WTC11 (cell line): ENCODE measurements around the gene U2SURP. TPM values are rescaled to one million over a fixed set of nuclear protein-coding genes. Genes with fewer than 3 reads are reported as not detected.
A peak's percentile ranks its signal among the peaks of the same experiment; 100 is the strongest.

Experiments
- ATAC-seq: fragments of 200-7000 bp; cut with Tn5 transposase; 2 replicates; pipeline ENCODE4 v1.10.0; 2021; ENCODE audit warnings: mild to moderate bottlenecking, moderate library complexity
- CTCF ChIA-PET: fragments of 300-600 bp; sonication (Branson Sonifier 250); formaldehyde crosslinking; loops from one replicate; lab custom pipeline; 2021; ENCODE audit warnings: antibody characterized with exemption; lab: Charles Lee
- POLR2A ChIA-PET: fragments of 350-600 bp; sonication (Branson Sonifier 250); formaldehyde crosslinking; loops from one replicate; lab custom pipeline; 2021; ENCODE audit warnings: antibody characterized with exemption; lab: Charles Lee
- DNase-seq: peaks from one replicate; pipeline ENCODE4 v3.0.0; 2021; ENCODE audit warnings: low spot score
- H3K27ac Mint-ChIP-seq: 2 replicates; pipeline ENCODE4 v1.8.0; 2021; ENCODE audit warnings: mixed read lengths
- H3K27me3 Mint-ChIP-seq: 2 replicates; pipeline ENCODE4 v1.8.0; 2021; ENCODE audit warnings: low read depth, mild to moderate bottlenecking, moderate library complexity, mixed read lengths
- H3K36me3 Mint-ChIP-seq: 2 replicates; pipeline ENCODE4 v1.8.0; 2021; ENCODE audit warnings: mixed read lengths
- H3K4me1 Mint-ChIP-seq: 2 replicates; pipeline ENCODE4 v1.8.0; 2022; ENCODE audit warnings: mixed read lengths
- H3K4me3 Mint-ChIP-seq: 2 replicates; pipeline ENCODE4 v1.8.0; 2021; ENCODE audit warnings: mild to moderate bottlenecking, moderate library complexity, mixed read lengths
- H3K9me3 Mint-ChIP-seq: 2 replicates; pipeline ENCODE4 v1.8.0; 2021; ENCODE audit warnings: mixed read lengths
- ATF3 ChIP-seq: sonication (generic); formaldehyde crosslinking; conservative IDR thresholded peaks from 2 replicates; pipeline ENCODE4 v1.8.1; 2022; ENCODE audit warnings: mild to moderate bottlenecking, missing genetic modification reagents
- ATF6 ChIP-seq: sonication (generic); formaldehyde crosslinking; IDR thresholded peaks from 2 replicates; pipeline ENCODE4 v1.8.1; 2023; ENCODE audit warnings: mild to moderate bottlenecking, missing genetic modification reagents
- CREM ChIP-seq: sonication (generic); formaldehyde crosslinking; IDR thresholded peaks from 2 replicates; pipeline ENCODE4 v1.8.1; 2022; ENCODE audit warnings: mild to moderate bottlenecking, missing genetic modification reagents, moderate library complexity
- ELF4 ChIP-seq: sonication (generic); formaldehyde crosslinking; IDR thresholded peaks from 2 replicates; pipeline ENCODE4 v1.8.1; 2022; ENCODE audit warnings: low read depth, mild to moderate bottlenecking, moderate library complexity, missing genetic modification reagents
- GTF2I ChIP-seq: fragments of 250-450 bp; sonication (Bioruptor Pico); conservative IDR thresholded peaks from 2 replicates; pipeline ENCODE4 v1.4.0; 2021; ENCODE audit warnings: mild to moderate bottlenecking
- KAT7 ChIP-seq: sonication (generic); formaldehyde crosslinking; IDR thresholded peaks from 2 replicates; pipeline ENCODE4 v1.8.1; 2023; ENCODE audit warnings: missing genetic modification reagents, mild to moderate bottlenecking, borderline replicate concordance
- MAX ChIP-seq: sonication (generic); formaldehyde crosslinking; IDR thresholded peaks from 2 replicates; pipeline ENCODE4 v1.8.0; 2022; ENCODE audit warnings: mild to moderate bottlenecking, missing genetic modification reagents
- MYBL2 ChIP-seq: sonication (generic); formaldehyde crosslinking; IDR thresholded peaks from 2 replicates; pipeline ENCODE4 v1.8.1; 2023; ENCODE audit warnings: mild to moderate bottlenecking, moderate library complexity, missing genetic modification reagents
- NFE2L1 ChIP-seq: sonication (generic); formaldehyde crosslinking; IDR thresholded peaks from 2 replicates; pipeline ENCODE4 v1.8.1; 2023; ENCODE audit warnings: missing genetic modification reagents
- NR3C1 ChIP-seq: sonication (generic); formaldehyde crosslinking; conservative IDR thresholded peaks from 2 replicates; pipeline ENCODE4 v1.8.1; 2023; ENCODE audit warnings: low read depth, mild to moderate bottlenecking, missing genetic modification reagents
- PRRX2 ChIP-seq: fragments of 250-450 bp; sonication (Bioruptor Pico); IDR thresholded peaks from 2 replicates; pipeline ENCODE4 v1.8.0; 2021; ENCODE audit warnings: mild to moderate bottlenecking
- TCF7 ChIP-seq: sonication (generic); formaldehyde crosslinking; IDR thresholded peaks from 2 replicates; pipeline ENCODE4 v1.8.0; 2022; ENCODE audit warnings: mild to moderate bottlenecking, low read depth, missing genetic modification reagents, moderate library complexity
- ZNF219 ChIP-seq: sonication (generic); formaldehyde crosslinking; IDR thresholded peaks from 2 replicates; pipeline ENCODE4 v1.8.0; 2023; ENCODE audit warnings: missing genetic modification reagents, mild to moderate bottlenecking, borderline replicate concordance
- ZNF281 ChIP-seq: sonication (generic); formaldehyde crosslinking; IDR thresholded peaks from 2 replicates; pipeline ENCODE4 v1.8.0; 2023; ENCODE audit warnings: mild to moderate bottlenecking, missing genetic modification reagents
- ZNF425 ChIP-seq: fragments of 250-450 bp; sonication (Bioruptor Pico); conservative IDR thresholded peaks from 2 replicates; pipeline ENCODE4 v1.9.0; 2021; ENCODE audit warnings: mild to moderate bottlenecking
- ZNF671 ChIP-seq: fragments of 250-450 bp; sonication (Bioruptor Pico); IDR thresholded peaks from 2 replicates; pipeline ENCODE4 v1.8.0; 2021; ENCODE audit warnings: mild to moderate bottlenecking
- total RNA-seq: library from RNA; stranded (reverse); gene quantifications from 3 replicates; pipeline ENCODE4 v1.2.3, GENCODE V29; 2021

U2SURP gene
- total RNA-seq, 1 experiment from 2014 or later = 133 TPM

GRCh38 chr3:143063018-143063417 lies 61.6 kb downstream of the U2SURP start (continued):
- TF ChIP-seq ZNF425 (CRISPR knock-in tag) (no peak), MAX (CRISPR knock-in tag) (no peak), KAT7 (CRISPR knock-in tag) (no peak), ATF3 (CRISPR knock-in tag) (no peak), ZNF671 (CRISPR knock-in tag) (no peak), TCF7 (no peak), ELF4 (CRISPR knock-in tag) (no peak), ZNF219 (CRISPR knock-in tag) (no peak), ATF6 (no peak)
- TF ChIP-seq, all 79 proteins: peak for 0

GRCh38 chr3:143064777-143065176 lies 63.4 kb downstream of the U2SURP start:
- DNase-seq (no peak), ATAC-seq (no peak)
- no peaks in the 10 kb centered on the region for H3K27me3 Mint-ChIP-seq
- H3K27ac Mint-ChIP-seq = no peak overlapping the region
- peaks cover 14% of the 10 kb centered on the region for H3K4me1 Mint-ChIP-seq
- ChIA-PET POLR2A (interaction anchor here (0.5 kb wide), 1 partner anchor 483 kb away, joined by 4 read pairs; no protein-coding TSS in a partner anchor), CTCF (interaction anchor here (1.0 kb wide), 1 partner anchor 64 kb away, joined by 3 read pairs; the partner anchor contains the start of gene U2SURP)
- peaks cover 6% of the 10 kb centered on the region for H3K9me3 Mint-ChIP-seq
- peaks cover 3% of the 10 kb centered on the region; the same call in 1 of the 2 replicates for H3K36me3 Mint-ChIP-seq
- H3K4me3 Mint-ChIP-seq = no peak overlapping the region
- no peak for TF ChIP-seq MYBL2
- TF ChIP-seq GTF2I (CRISPR knock-in tag) = no peak

- TF ChIP-seq NR3C1 (CRISPR knock-in tag) (no peak), KAT7 (CRISPR knock-in tag) (no peak), CREM (no peak), NFE2L1 (CRISPR knock-in tag) (no peak), ZNF281 (CRISPR knock-in tag) (no peak), PRRX2 (CRISPR knock-in tag) (0 out of 2 replicates have a peak, but pooled peaks have one; percentile 49)
- ATAC-seq (0 out of 2 replicates have a peak, but pooled peaks have one; percentile 8), DNase-seq (no peak)
- H3K36me3 Mint-ChIP-seq = peaks cover 3% of the 10 kb centered on the region; the same call in 1 of the 2 replicates
- ChIA-PET POLR2A (interaction anchor here (0.5 kb wide), 1 partner anchor 483 kb away, joined by 4 read pairs; no protein-coding TSS in a partner anchor), CTCF (interaction anchor here (1.0 kb wide), 1 partner anchor 64 kb away, joined by 3 read pairs; the partner anchor contains the start of gene U2SURP)
- H3K9me3 Mint-ChIP-seq = peaks cover 6% of the 10 kb centered on the region
- no peaks in the 10 kb centered on the region for H3K27me3 Mint-ChIP-seq
- peak overlapping the region; percentile 15; the same call in 1 of the 2 replicates for H3K27ac Mint-ChIP-seq
- peaks cover 14% of the 10 kb centered on the region for H3K4me1 Mint-ChIP-seq
- no peak overlapping the region for H3K4me3 Mint-ChIP-seq
Measured at GRCh38 chr3:143065364-143065763, 64.0 kb downstream of the U2SURP start.
